ENCODE measurements around the gene FAM151A. TPM values are rescaled to one million over a fixed set of nuclear protein-coding genes. Genes with fewer than 3 reads are reported as not detected.

Gene FAM151A
- polyA plus RNA-seq, 1 donor (not counting 4 experiments of a cell fraction or from before 2014, with no cell fraction given) = 0.07 TPM

GRCh38 chr1:54569339-54569738, 54.0 kb downstream of the FAM151A start:
- FAIRE-seq = no peak
- Histone ChIP-seq H3K4me1 (ENCODE audit: control insufficient read depth, extremely low read depth, insufficient read depth, low read length) (peaks cover 38% of the 10 kb centered on the region), H3K4me2 (ENCODE audit: control insufficient read depth, extremely low read depth, insufficient read depth, low read depth, low read length) (no peak overlapping the region), H3K9me3 (ENCODE audit: control insufficient read depth, low read depth, low read length) (no peaks in the 10 kb centered on the region), H2AFZ (ENCODE audit: control insufficient read depth, low read length) (peak overlapping the region; percentile 44), H3K9ac (ENCODE audit: control insufficient read depth, extremely low read depth, insufficient read depth, low read length) (no peak overlapping the region), H3K36me3 (ENCODE audit: control insufficient read depth in 2 of 2, extremely low read depth in 1 of 2, insufficient read depth in 2 of 2, low read length in 2 of 2) (no peaks in the 10 kb centered on the region), H3K27ac (ENCODE audit: control insufficient read depth, insufficient read depth, low read length) (no peak overlapping the region), H3K27me3 (ENCODE audit: control insufficient read depth, extremely low read depth, insufficient read depth, low read length) (no peaks in the 10 kb centered on the region), H3K9me1 (ENCODE audit: control insufficient read depth, extremely low read depth, insufficient read depth, low read length) (peaks cover 2% of the 10 kb centered on the region), H3K4me3 (ENCODE audit: control insufficient read depth in 2 of 3, extremely low read depth in 1 of 3, insufficient read depth in 2 of 3, low read depth in 1 of 3, low read length in 3 of 3) (no peak overlapping the region), H3K79me2 (ENCODE audit: control insufficient read depth, insufficient read depth, low read length) (no peaks in the 10 kb centered on the region), H4K20me1 (ENCODE audit: control insufficient read depth, extremely low read depth, insufficient read depth, low read length) (no peaks in the 10 kb centered on the region)
- DNase-seq (ENCODE audit: low read depth, low spot score) = no peak
- TF ChIP-seq CTCF (optimal IDR thresholded peaks at IDR 0.05 in 1 of 3, IDR thresholded peaks at IDR 0.05 in 1 of 3, conservative IDR thresholded peaks at IDR 0.05 in 1 of 3; ENCODE audit: extremely low read depth in 1 of 3, insufficient read depth in 2 of 3, low read length in 3 of 3) (no peak), EZH2 (IDR thresholded peaks at IDR 0.05; ENCODE audit: low read length) (no peak)
- dilution Hi-C loops (cut with MboI; ENCODE audit: extremely low pct_ligation_motif_present, low sequenced_read_pairs) = no loop called here

GRCh38 chr1:54567961-54568360, 55.4 kb downstream of the FAM151A start:
- Histone ChIP-seq H3K9me3 (ENCODE audit: control insufficient read depth, low read depth, low read length) (no peaks in the 10 kb centered on the region), H3K4me3 (ENCODE audit: control insufficient read depth in 2 of 3, extremely low read depth in 1 of 3, insufficient read depth in 2 of 3, low read depth in 1 of 3, low read length in 3 of 3) (no peak overlapping the region), H3K4me2 (ENCODE audit: control insufficient read depth, extremely low read depth, insufficient read depth, low read depth, low read length) (peak overlapping the region; percentile 41), H4K20me1 (ENCODE audit: control insufficient read depth, extremely low read depth, insufficient read depth, low read length) (no peaks in the 10 kb centered on the region), H3K36me3 (ENCODE audit: control insufficient read depth in 2 of 2, extremely low read depth in 1 of 2, insufficient read depth in 2 of 2, low read length in 2 of 2) (no peaks in the 10 kb centered on the region), H3K4me1 (ENCODE audit: control insufficient read depth, extremely low read depth, insufficient read depth, low read length) (peaks cover 41% of the 10 kb centered on the region), H2AFZ (ENCODE audit: control insufficient read depth, low read length) (peak overlapping the region; percentile 52), H3K9me1 (ENCODE audit: control insufficient read depth, extremely low read depth, insufficient read depth, low read length) (peaks cover 2% of the 10 kb centered on the region), H3K27ac (ENCODE audit: control insufficient read depth, insufficient read depth, low read length) (no peak overlapping the region), H3K9ac (ENCODE audit: control insufficient read depth, extremely low read depth, insufficient read depth, low read length) (no peak overlapping the region), H3K79me2 (ENCODE audit: control insufficient read depth, insufficient read depth, low read length) (no peaks in the 10 kb centered on the region), H3K27me3 (ENCODE audit: control insufficient read depth, extremely low read depth, insufficient read depth, low read length) (no peaks in the 10 kb centered on the region)
- TF ChIP-seq CTCF (optimal IDR thresholded peaks at IDR 0.05 in 1 of 3, IDR thresholded peaks at IDR 0.05 in 1 of 3, conservative IDR thresholded peaks at IDR 0.05 in 1 of 3; ENCODE audit: extremely low read depth in 1 of 3, insufficient read depth in 2 of 3, low read length in 3 of 3) = no peak
- TF ChIP-seq EZH2 (IDR thresholded peaks at IDR 0.05; ENCODE audit: low read length) = no peak
- no peak for DNase-seq (ENCODE audit: low read depth, low spot score)
- no peak for FAIRE-seq
- dilution Hi-C loops (cut with MboI; ENCODE audit: extremely low pct_ligation_motif_present, low sequenced_read_pairs) = no loop called here

Data from keratinocyte (primary cell).